GM12872 (cell line): ENCODE data around the gene RMP24.

ENCODE experiments used
- CTCF ChIP-seq: IDR thresholded peaks from 3 replicates; pipeline ENCODE4 v1.5.1; 2011; ENCODE audit warnings: low read depth, mild to moderate bottlenecking, low read length, moderate library complexity; ENCODE audit not compliant: insufficient read depth

RMP24 gene

GRCh38 chr18:35968278-35968880 is 4.1 kb upstream of the RMP24 start:
- TF ChIP-seq CTCF = no peak

DNA sequence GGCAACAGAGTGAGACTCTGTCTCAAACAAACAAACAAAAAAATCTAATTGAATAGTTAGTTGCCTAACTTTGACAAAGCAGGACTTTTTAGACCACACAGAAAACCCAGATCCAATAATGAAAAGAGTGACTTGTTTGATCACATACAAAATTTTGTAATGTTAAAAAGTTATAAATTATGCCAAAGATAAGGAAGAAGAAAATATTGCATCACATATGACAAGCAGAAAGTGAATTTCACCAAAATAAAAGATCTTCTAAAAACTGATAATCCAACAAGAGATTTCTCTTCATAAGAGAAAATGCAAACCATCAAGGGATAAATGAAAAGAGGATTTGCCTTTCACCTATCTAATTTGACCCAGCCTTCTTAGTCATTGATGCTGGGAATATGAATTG is 2.8 kb upstream of the RMP24 start:
- TF ChIP-seq CTCF = no peak

- no peak for TF ChIP-seq CTCF
These were observed 750 bp upstream of the RMP24 start for GRCh38 chr18:35971661-35972196.

GRCh38 chr18:35973650-35974049 is 1.2 kb downstream of the RMP24 start:
- no peak for TF ChIP-seq CTCF

DNA sequence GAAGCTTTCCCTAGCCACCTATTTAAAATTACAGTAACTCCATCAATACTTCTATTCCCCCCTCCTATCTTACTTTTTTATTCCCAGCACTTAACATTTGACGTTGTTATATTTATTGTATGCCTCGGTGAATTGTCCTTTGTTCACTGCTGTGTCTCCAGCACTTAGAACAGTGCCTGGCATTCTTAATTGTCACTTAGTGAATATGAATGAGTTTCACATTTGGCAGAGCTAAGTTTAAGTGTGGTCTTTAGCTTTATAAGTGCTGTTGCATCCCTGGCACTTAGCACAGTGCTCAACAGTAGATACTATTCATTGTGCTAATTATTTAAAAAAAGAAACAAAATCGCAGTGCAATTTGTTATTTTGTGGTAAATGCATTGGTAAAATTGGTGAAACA is 1.7 kb downstream of the RMP24 start:
- no peak for TF ChIP-seq CTCF

DNA sequence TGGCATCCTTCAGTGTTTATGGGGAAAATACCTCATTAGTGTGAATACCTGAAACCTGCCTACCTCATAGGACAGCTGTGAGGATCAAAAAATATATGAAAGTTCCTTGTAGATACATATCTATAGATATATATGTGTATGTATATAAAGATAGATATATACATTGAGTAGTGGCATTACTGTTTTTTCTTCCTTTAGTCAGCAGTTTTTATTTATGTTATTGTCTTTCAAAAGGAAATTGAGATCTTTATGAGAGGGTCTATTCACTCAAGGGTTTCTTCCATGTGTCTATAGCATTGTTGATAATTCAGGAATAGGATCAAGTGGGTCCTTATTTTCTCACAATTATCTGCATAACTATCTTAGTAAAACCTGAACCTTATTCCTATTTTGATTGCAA is 6.6 kb downstream of the RMP24 start:
- TF ChIP-seq CTCF = no peak

DNA sequence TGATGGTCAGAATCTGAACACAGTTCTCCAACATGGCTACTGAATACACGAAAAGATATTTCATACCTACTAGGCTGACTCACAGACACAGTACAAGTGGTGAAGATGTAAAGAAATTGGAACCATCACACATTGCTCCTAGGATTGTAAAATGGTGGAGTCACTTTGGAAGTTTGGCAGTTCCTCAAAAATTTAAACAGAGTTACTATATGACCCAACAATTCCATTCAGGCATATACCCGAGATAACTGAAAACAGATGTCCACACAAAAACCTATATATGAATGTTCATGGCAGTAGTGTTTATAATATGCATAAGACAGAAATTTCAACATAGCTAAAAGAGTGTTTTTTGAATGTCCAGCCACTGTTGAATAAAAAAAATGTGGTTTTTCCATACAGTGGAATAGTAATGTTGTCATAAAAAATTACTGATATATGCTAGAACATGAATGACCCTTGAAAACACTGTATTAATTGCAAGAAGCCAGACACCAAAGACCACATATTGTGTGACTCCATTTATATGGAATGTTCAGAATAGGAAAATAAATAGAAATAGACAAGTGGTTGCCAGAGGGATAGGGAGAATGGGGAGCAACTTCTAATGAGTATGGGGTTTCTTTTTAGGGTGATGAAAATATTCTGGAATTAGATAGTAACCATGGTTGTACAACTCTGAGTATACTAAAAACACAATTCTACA is 10.1 kb downstream of the RMP24 start:
- TF ChIP-seq CTCF = no peak
